HG02678 (cell line): ENCODE data around the gene NBL1.
"Not testable (repeated sequence)": the region's sequence is repeated elsewhere in the genome, so short reads cannot be mapped to it uniquely, and the experiment has no call there.

ENCODE experiments used
- ATAC-seq: cut with Tn5 transposase; IDR thresholded peaks from one replicate; pipeline ENCODE4 v1.9.1; 2021; ENCODE audit warnings: mild to moderate bottlenecking, moderate library complexity; ENCODE audit not compliant: unreplicated experiment

NBL1 gene

GRCh38 chr1:19621274-19621950 is 22.7 kb upstream of the NBL1 start:
- ATAC-seq = no peak

- ATAC-seq = no peak
Measured at GRCh38 chr1:19622204-19622603, 21.9 kb upstream of the NBL1 start.

GRCh38 chr1:19623523-19623922 is 20.6 kb upstream of the NBL1 start:
- no peak for ATAC-seq

- ATAC-seq = no peak
Measured at GRCh38 chr1:19625291-19625937, 18.7 kb upstream of the NBL1 start.

GRCh38 chr1:19628879-19629278 is 15.2 kb upstream of the NBL1 start:
- ATAC-seq = no peak

- no peak for ATAC-seq
Measured at GRCh38 chr1:19629357-19629756, 14.8 kb upstream of the NBL1 start.

- ATAC-seq = not testable (repeated sequence)
Measured at GRCh38 chr1:19630192-19630591, 13.9 kb upstream of the NBL1 start.

GRCh38 chr1:19630720-19631395 is 13.3 kb upstream of the NBL1 start:
- ATAC-seq = no peak

GRCh38 chr1:19632211-19632610 is 11.9 kb upstream of the NBL1 start:
- no peak for ATAC-seq

GRCh38 chr1:19633106-19633505 is 11.0 kb upstream of the NBL1 start:
- no peak for ATAC-seq

- ATAC-seq = not testable (repeated sequence)
Measured at GRCh38 chr1:19635064-19635463, 9.0 kb upstream of the NBL1 start.

GRCh38 chr1:19635646-19636045 is 8.5 kb upstream of the NBL1 start:
- no peak for ATAC-seq

GRCh38 chr1:19636065-19636464 is 8.0 kb upstream of the NBL1 start:
- no peak for ATAC-seq

GRCh38 chr1:19636749-19637148 is 7.4 kb upstream of the NBL1 start:
- not testable (repeated sequence) for ATAC-seq

GRCh38 chr1:19637606-19638005 is 6.5 kb upstream of the NBL1 start:
- no peak for ATAC-seq

GRCh38 chr1:19639228-19639627 is 4.9 kb upstream of the NBL1 start:
- ATAC-seq = not testable (repeated sequence)

- ATAC-seq = no peak
Measured at GRCh38 chr1:19639999-19640362, 4.1 kb upstream of the NBL1 start.

- ATAC-seq = no peak
Measured at GRCh38 chr1:19640363-19641316, 3.5 kb upstream of the NBL1 start.

- no peak for ATAC-seq
Measured at GRCh38 chr1:19643121-19643520, 990 bp upstream of the NBL1 start.

GRCh38 chr1:19644395-19644680 is 227 bp downstream of the NBL1 start:
- ATAC-seq = peak; percentile 34

- peak; percentile 29 for ATAC-seq
Measured at GRCh38 chr1:19644681-19645410, 735 bp downstream of the NBL1 start.
